ENCODE measurements around the gene PARD3. TPM values are rescaled to one million over a fixed set of nuclear protein-coding genes. Genes with fewer than 3 reads are reported as not detected.

Gene PARD3
- total and polyA plus RNA-seq, 2 donors (not counting 1 experiment from before 2014, with no cell fraction given), result 24.0 to 46.4 TPM

DNA sequence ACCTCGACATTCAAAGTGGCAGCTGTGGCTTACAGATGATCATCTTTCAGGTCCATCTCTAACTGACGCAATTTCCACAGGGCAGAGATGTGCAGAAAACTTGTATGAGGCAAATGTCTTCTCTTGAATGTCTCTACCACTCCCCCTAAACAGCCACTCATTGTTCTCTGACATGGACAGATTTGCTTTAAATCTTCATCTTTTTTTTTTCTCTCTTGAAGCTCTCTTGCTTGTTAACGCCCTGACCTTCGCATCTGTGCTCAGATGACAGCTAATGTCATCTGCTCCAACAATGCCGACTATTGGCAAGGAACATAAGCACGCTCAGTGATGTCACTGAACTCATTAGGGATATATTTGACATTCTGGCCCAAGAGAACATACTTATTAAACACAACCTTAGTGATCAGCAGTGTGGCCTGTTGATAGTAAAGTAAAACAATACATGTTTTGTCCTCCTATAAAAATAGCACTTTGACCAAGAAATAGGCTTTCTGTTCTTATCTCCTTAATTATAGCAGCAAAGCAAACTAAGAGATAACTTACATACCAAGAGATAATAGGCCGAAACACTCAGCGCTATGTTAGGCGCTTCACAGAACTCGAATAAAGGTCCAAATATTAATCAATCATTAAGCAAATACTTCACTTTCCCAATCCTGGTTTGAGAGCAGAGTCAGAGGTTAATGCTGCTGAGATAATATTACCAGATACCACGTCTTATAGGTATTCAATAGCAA lies 583.5 kb downstream of the PARD3 start:
- no peak overlapping the region for H3K27ac ChIP-seq (ENCODE audit: insufficient read depth, low read length)
- DNase-seq (ENCODE audit: low read depth in 2 of 2), result no peak
- no peaks in the 10 kb centered on the region for H3K27me3 ChIP-seq (ENCODE audit: control insufficient read depth, insufficient read depth, low read length)
- no peak overlapping the region for H2AFZ ChIP-seq (ENCODE audit: low read length)
- TF ChIP-seq EZH2 (IDR thresholded peaks at IDR 0.05; ENCODE audit: low read length, missing control alignments), result no peak
- TF ChIP-seq, protein P1, sequence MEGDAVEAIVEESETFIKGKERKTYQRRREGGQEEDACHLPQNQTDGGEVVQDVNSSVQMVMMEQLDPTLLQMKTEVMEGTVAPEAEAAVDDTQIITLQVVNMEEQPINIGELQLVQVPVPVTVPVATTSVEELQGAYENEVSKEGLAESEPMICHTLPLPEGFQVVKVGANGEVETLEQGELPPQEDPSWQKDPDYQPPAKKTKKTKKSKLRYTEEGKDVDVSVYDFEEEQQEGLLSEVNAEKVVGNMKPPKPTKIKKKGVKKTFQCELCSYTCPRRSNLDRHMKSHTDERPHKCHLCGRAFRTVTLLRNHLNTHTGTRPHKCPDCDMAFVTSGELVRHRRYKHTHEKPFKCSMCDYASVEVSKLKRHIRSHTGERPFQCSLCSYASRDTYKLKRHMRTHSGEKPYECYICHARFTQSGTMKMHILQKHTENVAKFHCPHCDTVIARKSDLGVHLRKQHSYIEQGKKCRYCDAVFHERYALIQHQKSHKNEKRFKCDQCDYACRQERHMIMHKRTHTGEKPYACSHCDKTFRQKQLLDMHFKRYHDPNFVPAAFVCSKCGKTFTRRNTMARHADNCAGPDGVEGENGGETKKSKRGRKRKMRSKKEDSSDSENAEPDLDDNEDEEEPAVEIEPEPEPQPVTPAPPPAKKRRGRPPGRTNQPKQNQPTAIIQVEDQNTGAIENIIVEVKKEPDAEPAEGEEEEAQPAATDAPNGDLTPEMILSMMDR (conservative IDR thresholded peaks at IDR 0.05 in 1 of 2, IDR thresholded peaks at IDR 0.05 in 1 of 2; ENCODE audit: low read depth in 1 of 2, low read length in 2 of 2), result no peak
- no peak overlapping the region for H3K9ac ChIP-seq (ENCODE audit: insufficient read depth, low read length)
- H3K9me3 ChIP-seq (ENCODE audit: control insufficient read depth, insufficient read depth, low read depth, low read length), result no peaks in the 10 kb centered on the region
- H3K4me2 ChIP-seq (ENCODE audit: extremely low read depth, insufficient read depth, low read length), result no peak overlapping the region
- no peaks in the 10 kb centered on the region for H3K4me1 ChIP-seq (ENCODE audit: control insufficient read depth, extremely low read depth, insufficient read depth, low read length)
- no peaks in the 10 kb centered on the region for H3K79me2 ChIP-seq (ENCODE audit: control insufficient read depth, insufficient read depth, low read length)
- H3K4me3 ChIP-seq (replicated peaks in 1 of 4; ENCODE audit: control extremely low read depth in 1 of 4, insufficient read depth in 1 of 4, low read depth in 3 of 4, low read length in 4 of 4), result no peak overlapping the region
- H4K20me1 ChIP-seq (ENCODE audit: control insufficient read depth, extremely low read depth, insufficient read depth, low read length), result no peaks in the 10 kb centered on the region
- no peaks in the 10 kb centered on the region for H3K36me3 ChIP-seq (ENCODE audit: control insufficient read depth, insufficient read depth, low read length)

DNA sequence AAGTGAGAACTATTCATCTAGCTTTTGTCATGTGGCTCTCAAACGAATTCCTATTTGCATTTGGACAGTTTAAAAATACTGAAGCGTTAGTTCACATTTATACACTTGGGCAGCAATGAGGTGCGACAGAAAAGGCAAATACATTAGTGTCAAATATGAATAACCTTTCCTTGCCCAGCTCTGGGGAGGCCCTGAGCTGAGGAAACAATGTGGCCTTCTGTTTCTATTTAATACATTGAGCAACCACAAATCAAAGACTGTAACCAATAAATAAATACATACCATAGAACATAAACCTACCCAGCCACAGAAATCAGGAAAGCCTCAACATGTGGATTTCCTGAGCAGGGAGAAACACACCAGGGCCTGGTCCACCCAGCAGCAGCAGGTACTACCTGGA lies 585.2 kb downstream of the PARD3 start:
- H3K36me3 ChIP-seq (ENCODE audit: control insufficient read depth, insufficient read depth, low read length), result no peaks in the 10 kb centered on the region
- no peaks in the 10 kb centered on the region for H4K20me1 ChIP-seq (ENCODE audit: control insufficient read depth, extremely low read depth, insufficient read depth, low read length)
- H2AFZ ChIP-seq (ENCODE audit: low read length), result no peak overlapping the region
- H3K4me3 ChIP-seq (replicated peaks in 1 of 4; ENCODE audit: control extremely low read depth in 1 of 4, insufficient read depth in 1 of 4, low read depth in 3 of 4, low read length in 4 of 4), result no peak overlapping the region
- peak in 1 of 2 donors; percentile 46 for DNase-seq (ENCODE audit: low read depth in 2 of 2)
- H3K27ac ChIP-seq (ENCODE audit: insufficient read depth, low read length), result no peak overlapping the region
- TF ChIP-seq, protein P1 (conservative IDR thresholded peaks at IDR 0.05 in 1 of 2, IDR thresholded peaks at IDR 0.05 in 1 of 2; ENCODE audit: low read depth in 1 of 2, low read length in 2 of 2), result no peak
- no peak for TF ChIP-seq EZH2 (IDR thresholded peaks at IDR 0.05; ENCODE audit: low read length, missing control alignments)
- H3K9me3 ChIP-seq (ENCODE audit: control insufficient read depth, insufficient read depth, low read depth, low read length), result no peaks in the 10 kb centered on the region
- no peaks in the 10 kb centered on the region for H3K4me1 ChIP-seq (ENCODE audit: control insufficient read depth, extremely low read depth, insufficient read depth, low read length)
- H3K9ac ChIP-seq (ENCODE audit: insufficient read depth, low read length), result no peak overlapping the region
- no peak overlapping the region for H3K4me2 ChIP-seq (ENCODE audit: extremely low read depth, insufficient read depth, low read length)
- no peaks in the 10 kb centered on the region for H3K27me3 ChIP-seq (ENCODE audit: control insufficient read depth, insufficient read depth, low read length)
- no peaks in the 10 kb centered on the region for H3K79me2 ChIP-seq (ENCODE audit: control insufficient read depth, insufficient read depth, low read length)

DNA sequence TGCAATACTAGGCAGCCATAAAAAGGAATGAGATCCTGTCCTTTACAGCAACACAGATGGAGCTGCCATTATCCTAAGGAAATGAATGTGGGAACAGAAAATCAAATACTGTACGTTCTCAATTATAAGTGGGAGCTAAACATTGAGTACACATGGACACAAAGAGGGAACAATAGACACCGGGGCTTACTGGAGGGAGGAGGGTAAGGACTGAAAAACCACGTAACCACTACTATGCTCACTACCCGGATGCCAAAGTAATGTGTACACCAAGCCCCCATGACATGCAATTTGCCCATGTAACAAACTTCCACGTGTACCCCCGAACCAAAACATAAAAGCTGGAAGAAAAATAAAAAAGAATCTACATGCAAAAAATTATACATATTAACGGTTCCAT lies 587.0 kb downstream of the PARD3 start:
- no peaks in the 10 kb centered on the region for H3K27me3 ChIP-seq (ENCODE audit: control insufficient read depth, insufficient read depth, low read length)
- H3K27ac ChIP-seq (ENCODE audit: insufficient read depth, low read length), result no peak overlapping the region
- H3K4me1 ChIP-seq (ENCODE audit: control insufficient read depth, extremely low read depth, insufficient read depth, low read length), result no peaks in the 10 kb centered on the region
- H3K36me3 ChIP-seq (ENCODE audit: control insufficient read depth, insufficient read depth, low read length), result no peaks in the 10 kb centered on the region
- no peak overlapping the region for H3K4me2 ChIP-seq (ENCODE audit: extremely low read depth, insufficient read depth, low read length)
- TF ChIP-seq, protein P1 (conservative IDR thresholded peaks at IDR 0.05 in 1 of 2, IDR thresholded peaks at IDR 0.05 in 1 of 2; ENCODE audit: low read depth in 1 of 2, low read length in 2 of 2), result no peak
- no peak for TF ChIP-seq EZH2 (IDR thresholded peaks at IDR 0.05; ENCODE audit: low read length, missing control alignments)
- no peaks in the 10 kb centered on the region for H3K9me3 ChIP-seq (ENCODE audit: control insufficient read depth, insufficient read depth, low read depth, low read length)
- DNase-seq (ENCODE audit: low read depth in 2 of 2), result no peak
- no peak overlapping the region for H2AFZ ChIP-seq (ENCODE audit: low read length)
- H3K79me2 ChIP-seq (ENCODE audit: control insufficient read depth, insufficient read depth, low read length), result no peaks in the 10 kb centered on the region
- H3K9ac ChIP-seq (ENCODE audit: insufficient read depth, low read length), result no peak overlapping the region
- no peaks in the 10 kb centered on the region for H4K20me1 ChIP-seq (ENCODE audit: control insufficient read depth, extremely low read depth, insufficient read depth, low read length)
- no peak overlapping the region for H3K4me3 ChIP-seq (replicated peaks in 1 of 4; ENCODE audit: control extremely low read depth in 1 of 4, insufficient read depth in 1 of 4, low read depth in 3 of 4, low read length in 4 of 4)

Measured in fibroblast of lung (primary cell).